Raji (cell line): ENCODE measurements around the gene CLEC10A.

Experiments used
- POLR2A ChIP-seq: IDR thresholded peaks from 2 replicates; pipeline ENCODE4 v1.6.1; 2011; ENCODE audit warnings: low read depth, low read length, control low read depth; ENCODE audit not compliant: insufficient read depth

CLEC10A gene

DNA sequence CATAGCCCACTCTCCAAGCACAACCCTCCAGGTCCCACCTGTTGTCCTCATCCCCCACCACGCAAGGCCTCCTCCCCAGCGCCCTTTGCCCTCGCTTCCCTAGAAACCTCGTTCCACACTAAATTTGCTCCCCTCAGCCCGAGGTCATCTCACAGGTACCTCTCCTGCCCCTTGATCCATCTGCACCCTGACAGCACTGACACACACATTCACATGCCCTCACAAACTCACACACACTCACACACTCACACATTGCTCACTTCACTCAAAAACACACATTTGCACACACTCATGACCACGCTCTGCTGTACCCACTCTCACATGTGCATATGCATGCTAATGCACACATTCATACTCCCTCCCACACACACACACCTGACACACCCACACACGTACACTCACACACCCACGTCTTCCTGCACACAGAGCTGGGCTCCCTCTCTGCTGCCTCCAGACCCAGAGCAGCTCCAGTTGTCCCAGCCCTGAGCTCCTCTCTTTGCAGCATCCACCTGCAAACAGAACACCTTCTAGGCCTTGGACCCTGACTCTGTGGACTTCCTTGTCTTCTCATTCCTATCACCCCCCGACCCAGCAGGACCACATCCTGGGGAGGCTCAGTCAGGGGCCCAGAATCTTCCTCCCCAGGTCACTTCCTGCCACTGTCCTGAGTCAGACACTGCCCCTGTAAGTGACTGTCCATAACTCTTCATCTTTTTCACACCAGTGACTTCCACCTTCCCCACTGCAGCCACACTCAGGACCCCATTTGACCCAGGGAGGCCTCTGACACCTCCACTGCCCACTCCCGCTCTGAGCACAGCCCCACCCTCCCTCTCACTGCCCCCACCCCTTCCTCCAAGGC is 29.6 kb upstream of the CLEC10A start:
- no peak for TF ChIP-seq POLR2A

GRCh38 chr17:7108981-7109380 is 28.9 kb upstream of the CLEC10A start:
- TF ChIP-seq POLR2A: no peak

DNA sequence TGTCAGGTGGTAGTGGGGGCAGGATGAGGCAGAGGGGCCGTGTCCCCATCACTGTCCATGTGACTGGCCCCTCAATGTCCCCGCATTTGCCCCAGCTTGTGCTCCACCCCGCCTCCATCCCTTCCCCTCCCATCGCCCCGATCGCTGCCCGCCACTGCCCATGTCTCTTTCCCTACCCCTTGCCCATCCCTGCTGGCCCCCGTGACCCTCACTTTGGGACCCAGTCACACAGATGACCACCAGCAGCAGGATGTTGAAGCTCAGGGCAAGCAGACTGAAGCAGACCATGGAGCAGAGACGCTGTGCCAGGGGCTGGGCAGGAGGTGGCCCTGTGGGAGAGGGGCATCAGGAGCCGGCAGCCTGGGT is 28.5 kb upstream of the CLEC10A start:
- no peak for TF ChIP-seq POLR2A

DNA sequence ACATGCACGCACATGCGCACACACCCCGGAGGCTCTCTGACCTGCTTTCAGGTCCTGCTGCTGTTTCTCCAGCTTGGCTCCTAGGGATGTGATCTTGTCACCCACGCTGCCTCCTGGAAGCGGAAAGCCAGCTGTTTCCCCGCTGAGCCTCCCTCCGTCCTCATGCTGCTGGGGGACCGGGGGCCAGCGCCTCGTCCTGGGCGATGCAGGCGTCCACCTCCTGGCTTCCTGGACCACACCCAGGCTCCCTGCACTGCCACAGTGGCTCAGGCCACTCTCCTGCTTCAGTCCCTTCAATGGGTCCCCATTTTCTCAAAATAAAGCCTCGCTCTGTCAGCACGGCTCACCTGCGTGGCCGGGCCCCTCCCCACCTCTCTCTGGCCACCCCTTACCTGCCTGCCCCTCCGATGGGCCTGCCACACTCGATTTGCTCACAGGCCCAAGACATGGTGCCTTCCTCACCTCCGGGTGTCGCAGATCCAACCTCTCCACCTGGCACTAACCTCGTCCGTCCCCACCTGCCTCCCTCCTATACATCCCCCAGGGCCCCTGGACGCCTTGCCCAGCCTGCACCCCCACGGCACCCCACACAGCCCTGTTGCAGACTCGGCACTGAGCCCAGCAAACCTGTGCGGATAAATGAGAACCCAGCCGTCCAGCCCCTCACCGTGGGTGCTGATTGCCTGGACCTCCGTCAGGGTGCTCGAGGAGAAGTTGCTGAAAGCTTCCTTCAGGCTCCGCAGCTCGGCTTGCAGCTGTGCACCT is 27.9 kb upstream of the CLEC10A start:
- TF ChIP-seq POLR2A: no peak

- TF ChIP-seq POLR2A: no peak
Measured at GRCh38 chr17:7107012-7107754, 27.1 kb upstream of the CLEC10A start.

DNA sequence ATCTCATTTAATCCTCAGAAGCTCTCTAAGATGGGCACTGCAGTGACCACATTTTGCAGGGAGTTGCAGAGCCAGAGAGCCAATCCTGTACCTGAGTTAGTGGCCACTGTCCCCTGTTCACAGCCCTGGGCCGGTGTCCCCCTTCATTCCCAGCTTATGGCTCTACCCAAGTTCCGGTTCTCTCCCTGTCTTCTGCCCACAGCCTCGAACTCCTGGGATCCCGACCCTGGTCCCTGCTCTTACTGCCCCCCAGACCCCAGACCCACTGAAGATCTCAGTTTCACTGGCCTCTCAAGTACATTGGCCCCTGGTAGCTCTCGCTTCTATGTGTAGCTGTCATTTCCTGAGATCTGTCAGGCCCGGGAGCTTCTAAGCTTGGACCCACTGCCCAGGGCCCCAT is 22.4 kb upstream of the CLEC10A start:
- TF ChIP-seq POLR2A: no peak

DNA sequence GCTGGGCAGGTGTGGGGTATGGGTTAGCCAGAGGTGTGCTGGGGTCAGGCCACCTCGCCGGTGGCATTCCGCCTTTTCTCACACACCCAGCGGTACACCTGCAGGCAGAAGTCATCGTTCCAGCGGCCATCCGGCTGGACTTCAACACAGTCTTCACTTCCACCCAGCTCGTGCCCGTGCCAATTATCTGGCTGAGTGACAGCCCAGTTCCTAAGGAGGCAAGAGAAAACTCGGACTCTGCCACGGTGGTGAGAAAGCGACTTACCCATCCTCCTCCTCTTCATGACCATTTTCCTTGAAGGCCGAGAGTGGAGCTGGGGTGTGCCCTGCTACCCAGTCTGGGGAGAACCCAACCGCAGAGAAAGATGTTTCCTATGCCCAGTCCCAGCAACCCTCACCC is 21.5 kb upstream of the CLEC10A start:
- TF ChIP-seq POLR2A: no peak

- no peak for TF ChIP-seq POLR2A
Measured at GRCh38 chr17:7098802-7099459, 18.9 kb upstream of the CLEC10A start.

GRCh38 chr17:7097940-7098339 is 17.9 kb upstream of the CLEC10A start:
- TF ChIP-seq POLR2A: no peak

GRCh38 chr17:7095625-7096024 is 15.6 kb upstream of the CLEC10A start:
- no peak for TF ChIP-seq POLR2A

DNA sequence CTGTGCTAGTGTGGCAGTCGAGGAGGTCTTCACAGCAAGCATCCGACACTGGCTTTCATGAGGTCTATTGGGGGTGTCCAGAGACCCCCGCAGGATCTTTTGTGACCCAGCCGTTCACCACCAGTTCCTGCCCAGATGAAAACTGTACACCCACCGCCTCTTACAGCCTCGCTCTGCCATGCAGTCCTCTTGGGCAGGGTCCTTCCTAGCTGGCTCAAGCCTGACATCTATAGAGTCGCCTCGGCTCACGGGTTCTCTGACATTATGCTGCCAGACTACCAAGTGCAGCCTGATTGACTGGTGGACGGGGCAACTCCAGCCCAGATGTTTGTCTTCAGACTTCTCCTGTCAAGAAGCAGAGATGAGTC is 14.6 kb upstream of the CLEC10A start:
- TF ChIP-seq POLR2A: no peak

GRCh38 chr17:7084088-7084487 is 4.0 kb upstream of the CLEC10A start:
- TF ChIP-seq POLR2A: no peak

GRCh38 chr17:7083592-7083991 is 3.5 kb upstream of the CLEC10A start:
- TF ChIP-seq POLR2A: no peak

GRCh38 chr17:7081341-7082062 is 1.5 kb upstream of the CLEC10A start:
- no peak for TF ChIP-seq POLR2A
